Ascending aorta (tissue), 2 donors: Measurements from ENCODE around the gene ASB3. TPM values are rescaled to one million over a fixed set of nuclear protein-coding genes. Genes with fewer than 3 reads are reported as not detected.

ENCODE experiments used
- DNase-seq, 2 donors: peaks; one replicate each; pipeline ENCODE4 v3.0.0-alpha.2; 2019; ENCODE audit warnings: low spot score in 2 of 2
- H3K27ac ChIP-seq, 2 donors: fragments of 200-600 bp; sonication (generic); one replicate each; pipeline ENCODE4 v1.5.1; 2016 to 2017; ENCODE audit warnings: mild to moderate bottlenecking in 1 of 2
- H3K27me3 ChIP-seq: fragments of 200-600 bp; sonication (generic); one replicate; pipeline ENCODE4 v1.5.1; 2017
- H3K36me3 ChIP-seq, 2 donors: fragments of 200-600 bp; sonication (generic); one replicate each; pipeline ENCODE4 v1.5.1; 2016
- H3K4me1 ChIP-seq, 2 donors: fragments of 200-600 bp; sonication (generic); one replicate each; pipeline ENCODE4 v1.5.1; 2016 to 2017; ENCODE audit warnings: mild to moderate bottlenecking in 1 of 2
- H3K4me3 ChIP-seq, 2 donors: fragments of 200-600 bp; sonication (generic); one replicate each; pipeline ENCODE4 v1.5.1; 2016 to 2017; ENCODE audit warnings: mild to moderate bottlenecking in 1 of 2
- H3K9me3 ChIP-seq, 2 donors: fragments of 200-600 bp; sonication (generic); one replicate each; pipeline ENCODE4 v1.5.1; 2016
- intact Hi-C: fragments of 100-400 bp; cut with DNase I; formaldehyde crosslinking; loops from one replicate; pipeline ENCODE4 v1.15.1; 2023
- total RNA-seq: library from RNA; depleted of rRNA; stranded (reverse); fragments of >200 nt; gene quantifications from one replicate; pipeline ENCODE4 v1.1.0, GENCODE V29; 2016
- TF ChIP-seq, protein P1 (sequence below), 3 experiments: fragments of 200-600 bp in 2 of 3; fragments of 450-650 bp in 1 of 3; sonication (generic) in 2 of 3; IDR thresholded peaks; one replicate each; pipeline ENCODE4 v1.5.1; 2016 to 2019; ENCODE audit warnings: antibody characterized with exemption in 3 of 3, mild to moderate bottlenecking in 1 of 3, moderate library complexity in 1 of 3

ASB3 gene
- total RNA-seq, 1 donor from 2014 or later: 3.4 TPM

DNA sequence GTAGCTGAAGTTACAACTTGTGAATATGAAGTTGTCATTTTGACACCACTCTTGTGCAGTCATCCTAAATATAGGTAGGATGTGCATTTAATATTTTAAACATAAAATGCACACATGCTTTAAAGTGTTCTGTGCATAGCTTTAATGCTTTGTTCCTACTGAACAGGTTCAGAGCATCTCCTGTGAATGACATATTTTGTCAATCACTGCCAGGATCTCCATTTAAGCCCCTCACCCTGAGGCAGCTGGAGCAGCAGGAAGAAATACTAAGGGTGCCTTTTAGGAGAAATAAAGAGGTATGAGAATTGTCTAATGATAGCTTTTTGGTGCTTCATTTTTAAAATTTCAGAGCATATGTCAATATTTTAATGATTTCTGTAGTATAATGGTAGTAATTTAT, 14.8 kb upstream of the ASB3 start:
- Histone ChIP-seq H3K36me3 (peaks cover 56 to 82% of the 10 kb centered on the region in 2 donors), H3K4me1 (no peaks in the 10 kb centered on the region), H3K27ac (no peak overlapping the region), H3K4me3 (no peak overlapping the region), H3K9me3 (no peaks in the 10 kb centered on the region), H3K27me3 (no peaks in the 10 kb centered on the region)
- intact Hi-C loops: no loop called here
- no peak for DNase-seq
- TF ChIP-seq, protein P1, sequence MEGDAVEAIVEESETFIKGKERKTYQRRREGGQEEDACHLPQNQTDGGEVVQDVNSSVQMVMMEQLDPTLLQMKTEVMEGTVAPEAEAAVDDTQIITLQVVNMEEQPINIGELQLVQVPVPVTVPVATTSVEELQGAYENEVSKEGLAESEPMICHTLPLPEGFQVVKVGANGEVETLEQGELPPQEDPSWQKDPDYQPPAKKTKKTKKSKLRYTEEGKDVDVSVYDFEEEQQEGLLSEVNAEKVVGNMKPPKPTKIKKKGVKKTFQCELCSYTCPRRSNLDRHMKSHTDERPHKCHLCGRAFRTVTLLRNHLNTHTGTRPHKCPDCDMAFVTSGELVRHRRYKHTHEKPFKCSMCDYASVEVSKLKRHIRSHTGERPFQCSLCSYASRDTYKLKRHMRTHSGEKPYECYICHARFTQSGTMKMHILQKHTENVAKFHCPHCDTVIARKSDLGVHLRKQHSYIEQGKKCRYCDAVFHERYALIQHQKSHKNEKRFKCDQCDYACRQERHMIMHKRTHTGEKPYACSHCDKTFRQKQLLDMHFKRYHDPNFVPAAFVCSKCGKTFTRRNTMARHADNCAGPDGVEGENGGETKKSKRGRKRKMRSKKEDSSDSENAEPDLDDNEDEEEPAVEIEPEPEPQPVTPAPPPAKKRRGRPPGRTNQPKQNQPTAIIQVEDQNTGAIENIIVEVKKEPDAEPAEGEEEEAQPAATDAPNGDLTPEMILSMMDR (IDR thresholded peaks at IDR 0.05): no peak

DNA sequence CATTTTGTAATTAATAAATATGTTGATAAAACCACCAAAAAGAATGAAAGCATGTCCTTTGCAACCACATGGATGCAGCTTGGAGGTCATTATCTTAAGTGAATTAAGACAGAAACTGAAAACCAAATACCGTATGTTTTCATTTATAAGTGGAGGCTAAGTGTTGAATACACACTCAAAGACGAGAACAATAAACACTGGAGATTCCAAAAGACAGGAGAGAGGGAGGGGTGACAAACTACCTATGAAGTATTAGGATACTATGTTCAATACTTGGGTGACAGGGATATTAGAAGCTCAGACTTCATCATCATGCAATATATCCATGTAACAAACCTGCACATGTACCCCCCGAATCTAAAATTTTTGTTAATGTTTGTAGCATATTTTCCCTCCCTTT, 7.1 kb upstream of the ASB3 start:
- intact Hi-C loops: no loop called here
- TF ChIP-seq, protein P1 (IDR thresholded peaks at IDR 0.05): no peak

DNA sequence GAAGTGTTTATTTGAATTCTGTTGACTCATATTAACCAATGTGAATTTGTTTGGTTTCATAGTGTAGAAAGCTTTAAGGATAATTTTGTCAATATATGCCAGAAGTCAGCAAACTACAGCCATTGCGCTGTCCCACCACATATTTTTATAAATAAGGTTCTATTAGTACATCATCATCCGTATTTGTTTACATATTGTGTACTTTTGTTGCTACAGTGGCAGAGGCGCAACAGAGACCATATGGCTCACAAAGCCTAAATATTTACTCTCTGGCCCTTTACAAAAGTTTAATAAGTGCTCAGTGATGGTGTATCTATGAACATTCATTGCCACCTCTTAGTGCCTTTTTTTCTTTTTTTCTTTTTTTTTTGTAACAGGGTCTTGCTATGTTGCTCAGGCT, 6.5 kb upstream of the ASB3 start:
- no peak overlapping the region for H3K27ac ChIP-seq
- no peak for DNase-seq
- H3K9me3 ChIP-seq: no peaks in the 10 kb centered on the region
- TF ChIP-seq, protein P1 (IDR thresholded peaks at IDR 0.05): no peak
- H3K4me1 ChIP-seq: peaks cover 0 to 2% of the 10 kb centered on the region in 2 donors
- H3K36me3 ChIP-seq: peaks cover 29 to 40% of the 10 kb centered on the region in 2 donors
- no peaks in the 10 kb centered on the region for H3K27me3 ChIP-seq
- H3K4me3 ChIP-seq: no peak overlapping the region
- intact Hi-C loops: no loop called here

More for the DNA sequence above, 7.1 kb upstream of the ASB3 start:
- no peak for DNase-seq
- Histone ChIP-seq H3K27ac (no peak overlapping the region), H3K36me3 (peaks cover 34 to 46% of the 10 kb centered on the region in 2 donors), H3K27me3 (no peaks in the 10 kb centered on the region), H3K4me3 (no peak overlapping the region), H3K4me1 (no peaks in the 10 kb centered on the region), H3K9me3 (no peaks in the 10 kb centered on the region)

DNA sequence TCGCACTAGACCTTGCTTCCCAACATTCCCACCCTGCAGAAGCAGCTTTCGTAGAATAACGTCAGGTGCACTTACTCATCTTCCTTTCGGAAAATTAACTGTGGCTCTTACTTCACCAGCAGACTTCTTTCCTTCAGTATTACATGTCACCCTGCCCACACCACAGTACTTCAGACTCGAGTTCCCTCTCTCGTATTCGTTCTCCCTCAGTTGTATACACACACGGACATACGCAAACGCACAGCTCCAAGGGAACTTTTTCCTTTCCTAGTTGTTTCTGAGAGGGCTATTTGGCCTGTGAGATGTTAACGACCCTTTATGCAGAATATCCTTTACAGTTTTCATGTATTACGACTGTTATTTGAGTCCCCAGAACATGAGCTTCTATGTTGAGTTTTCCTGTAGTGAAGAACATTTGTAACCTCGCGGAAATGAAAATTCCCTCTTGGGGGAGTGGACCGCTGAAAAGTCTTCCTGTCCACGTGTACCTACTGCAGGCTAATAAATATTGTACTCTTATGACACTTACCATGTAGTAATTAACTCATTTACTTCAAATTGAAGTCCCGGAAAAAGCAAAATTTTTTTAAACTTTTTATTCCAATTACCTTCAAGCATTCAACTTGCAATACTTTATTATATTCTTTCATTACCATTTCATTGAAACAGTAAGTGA, 999 bp upstream of the ASB3 start:
- DNase-seq: no peak
- peak overlapping the region; percentile 69 to 83 for H3K4me3 ChIP-seq
- no peaks in the 10 kb centered on the region for H3K36me3 ChIP-seq
- H3K27ac ChIP-seq: peak overlapping the region; percentile 79 to 87
- no peaks in the 10 kb centered on the region for H3K27me3 ChIP-seq
- H3K9me3 ChIP-seq: no peaks in the 10 kb centered on the region
- peaks cover 0 to 15% of the 10 kb centered on the region in 2 donors for H3K4me1 ChIP-seq
- intact Hi-C loops: loop anchor here (2.0 kb wide), 1 partner anchor 43 kb away; no protein-coding TSS in a partner anchor
- TF ChIP-seq, protein P1 (IDR thresholded peaks at IDR 0.05): no peak

DNA sequence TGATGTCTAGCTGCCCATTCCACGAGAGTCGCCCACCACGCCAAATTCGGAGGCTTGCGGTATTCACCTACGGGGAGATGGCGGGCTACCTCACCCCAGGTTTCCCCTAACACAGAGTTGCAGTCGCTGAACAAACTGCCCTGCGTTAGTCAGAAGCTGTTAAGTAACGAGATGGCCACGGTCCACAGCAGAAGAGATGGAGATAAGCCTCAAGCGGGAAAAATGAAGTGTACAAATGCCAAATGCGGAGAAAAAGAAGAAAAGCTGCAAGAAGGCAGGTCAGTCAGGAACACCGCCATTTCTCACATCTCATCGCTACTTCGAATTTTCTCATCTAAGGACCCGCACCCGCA, 425 bp downstream of the ASB3 start:
- DNase-seq: peak in 1 of 2 donors; percentile 66
- Histone ChIP-seq H3K9me3 (no peaks in the 10 kb centered on the region), H3K27ac (peak overlapping the region; percentile 79 to 87), H3K36me3 (no peaks in the 10 kb centered on the region), H3K4me3 (peak overlapping the region; percentile 69 to 83), H3K27me3 (no peaks in the 10 kb centered on the region), H3K4me1 (peaks cover 0 to 15% of the 10 kb centered on the region in 2 donors)
- intact Hi-C loops: loop anchor here (1.0 to 2.0 kb wide), 2 partner anchors 19 to 42 kb away; partner anchors contain the start of gene CHAC2
- TF ChIP-seq, protein P1 (IDR thresholded peaks at IDR 0.05): no peak
